Measurements from ENCODE around the gene TGFBR2.

The TGFBR2 gene

DNA sequence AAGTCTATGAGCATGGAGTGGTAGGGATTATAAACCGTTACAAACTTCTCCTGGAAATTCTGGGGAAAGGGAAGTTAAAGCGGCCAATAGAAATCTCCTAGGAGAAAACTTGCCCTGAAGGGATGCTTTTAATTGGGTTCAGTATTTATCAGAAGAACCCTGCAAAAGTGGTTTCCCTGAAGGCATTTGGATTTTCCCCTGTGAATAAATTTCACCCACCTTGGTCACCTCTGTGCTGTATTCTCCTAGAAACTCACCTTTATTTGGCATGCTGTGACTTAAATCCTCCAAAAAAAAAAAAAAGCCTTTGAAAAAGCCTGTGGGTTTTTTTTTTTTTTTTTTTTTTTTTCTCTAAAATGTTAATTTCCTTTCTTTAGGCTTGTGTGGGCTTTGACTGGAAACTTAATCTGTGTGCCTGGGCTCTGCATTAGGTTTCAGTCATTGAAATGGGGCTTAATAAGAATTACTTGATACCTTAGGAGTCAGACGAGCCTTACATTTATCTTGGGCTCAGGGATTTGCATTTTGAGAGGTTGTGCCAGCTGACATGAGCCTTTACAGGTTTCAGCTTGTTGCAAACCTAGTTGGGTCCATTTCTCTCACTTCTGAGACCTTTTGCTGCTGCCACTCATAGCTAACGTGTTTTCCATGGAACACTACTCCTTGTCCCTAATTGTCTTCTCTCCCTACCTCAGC lies 22.0 kb downstream of the TGFBR2 start:
- TF ChIP-seq, protein P1, sequence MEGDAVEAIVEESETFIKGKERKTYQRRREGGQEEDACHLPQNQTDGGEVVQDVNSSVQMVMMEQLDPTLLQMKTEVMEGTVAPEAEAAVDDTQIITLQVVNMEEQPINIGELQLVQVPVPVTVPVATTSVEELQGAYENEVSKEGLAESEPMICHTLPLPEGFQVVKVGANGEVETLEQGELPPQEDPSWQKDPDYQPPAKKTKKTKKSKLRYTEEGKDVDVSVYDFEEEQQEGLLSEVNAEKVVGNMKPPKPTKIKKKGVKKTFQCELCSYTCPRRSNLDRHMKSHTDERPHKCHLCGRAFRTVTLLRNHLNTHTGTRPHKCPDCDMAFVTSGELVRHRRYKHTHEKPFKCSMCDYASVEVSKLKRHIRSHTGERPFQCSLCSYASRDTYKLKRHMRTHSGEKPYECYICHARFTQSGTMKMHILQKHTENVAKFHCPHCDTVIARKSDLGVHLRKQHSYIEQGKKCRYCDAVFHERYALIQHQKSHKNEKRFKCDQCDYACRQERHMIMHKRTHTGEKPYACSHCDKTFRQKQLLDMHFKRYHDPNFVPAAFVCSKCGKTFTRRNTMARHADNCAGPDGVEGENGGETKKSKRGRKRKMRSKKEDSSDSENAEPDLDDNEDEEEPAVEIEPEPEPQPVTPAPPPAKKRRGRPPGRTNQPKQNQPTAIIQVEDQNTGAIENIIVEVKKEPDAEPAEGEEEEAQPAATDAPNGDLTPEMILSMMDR (IDR thresholded peaks at IDR 0.05; ENCODE audit: low read depth, low read length, missing control alignments): no peak
- H3K4me3 ChIP-seq (replicated peaks; ENCODE audit: low read depth, low read length): no peak overlapping the region
- no peak for DNase-seq (ENCODE audit: extremely low read depth, low read depth)

DNA sequence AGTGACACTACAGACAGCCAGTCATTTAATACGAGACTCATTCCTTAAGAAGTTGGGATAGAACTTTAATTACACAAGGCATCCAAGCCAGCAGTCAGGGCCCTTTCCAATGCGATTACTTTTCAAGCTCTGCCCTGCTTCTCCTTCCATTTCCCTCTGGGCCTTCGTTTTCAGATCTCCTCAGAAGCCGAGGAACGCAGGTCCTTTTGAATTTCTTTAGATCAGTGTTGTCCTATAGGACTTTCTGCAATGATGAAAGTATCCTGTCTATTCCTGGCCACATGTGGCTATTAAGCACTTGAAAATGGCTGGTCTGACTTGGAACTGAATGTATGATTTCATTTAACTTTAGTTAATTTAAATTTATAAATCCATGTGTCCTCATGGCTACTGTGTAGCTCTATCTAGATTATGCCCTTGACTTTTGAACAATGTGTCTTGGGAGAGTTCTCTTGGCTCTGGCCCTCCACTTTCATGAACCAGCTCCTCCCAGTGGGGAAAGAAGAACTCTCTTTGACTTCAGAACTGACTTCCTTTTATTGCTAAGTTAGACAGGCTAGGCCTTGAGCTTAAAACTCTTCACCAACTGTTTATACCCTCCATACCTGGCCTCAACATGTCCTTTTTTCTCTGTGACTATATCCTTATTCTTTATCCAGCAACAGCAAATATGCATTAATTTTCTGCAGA lies 22.6 kb downstream of the TGFBR2 start:
- no peak overlapping the region for H3K4me3 ChIP-seq (replicated peaks; ENCODE audit: low read depth, low read length)
- DNase-seq (ENCODE audit: extremely low read depth, low read depth): no peak
- TF ChIP-seq, protein P1 (IDR thresholded peaks at IDR 0.05; ENCODE audit: low read depth, low read length, missing control alignments): peak; percentile 11

DNA sequence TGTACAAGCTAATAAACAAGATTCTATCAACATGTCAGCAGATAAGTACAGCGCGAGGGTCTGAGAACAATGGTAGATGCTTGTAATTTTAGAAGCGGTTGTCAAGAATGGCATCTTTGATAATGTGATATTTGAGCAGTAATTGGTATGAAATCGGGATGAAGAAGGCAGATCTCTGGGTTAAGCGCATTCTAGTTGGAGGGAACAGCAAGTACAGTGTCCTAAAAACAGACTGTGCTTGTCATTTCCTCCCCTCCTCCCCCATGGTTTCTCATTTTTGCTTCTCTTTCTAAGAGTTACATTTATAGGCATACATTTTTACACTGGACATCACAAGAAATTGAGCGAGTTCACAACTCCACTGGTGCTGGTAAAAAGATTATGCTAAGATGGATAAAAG lies 23.3 kb downstream of the TGFBR2 start:
- DNase-seq (ENCODE audit: extremely low read depth, low read depth): no peak
- H3K4me3 ChIP-seq (replicated peaks; ENCODE audit: low read depth, low read length): no peak overlapping the region
- TF ChIP-seq, protein P1 (IDR thresholded peaks at IDR 0.05; ENCODE audit: low read depth, low read length, missing control alignments): no peak

DNA sequence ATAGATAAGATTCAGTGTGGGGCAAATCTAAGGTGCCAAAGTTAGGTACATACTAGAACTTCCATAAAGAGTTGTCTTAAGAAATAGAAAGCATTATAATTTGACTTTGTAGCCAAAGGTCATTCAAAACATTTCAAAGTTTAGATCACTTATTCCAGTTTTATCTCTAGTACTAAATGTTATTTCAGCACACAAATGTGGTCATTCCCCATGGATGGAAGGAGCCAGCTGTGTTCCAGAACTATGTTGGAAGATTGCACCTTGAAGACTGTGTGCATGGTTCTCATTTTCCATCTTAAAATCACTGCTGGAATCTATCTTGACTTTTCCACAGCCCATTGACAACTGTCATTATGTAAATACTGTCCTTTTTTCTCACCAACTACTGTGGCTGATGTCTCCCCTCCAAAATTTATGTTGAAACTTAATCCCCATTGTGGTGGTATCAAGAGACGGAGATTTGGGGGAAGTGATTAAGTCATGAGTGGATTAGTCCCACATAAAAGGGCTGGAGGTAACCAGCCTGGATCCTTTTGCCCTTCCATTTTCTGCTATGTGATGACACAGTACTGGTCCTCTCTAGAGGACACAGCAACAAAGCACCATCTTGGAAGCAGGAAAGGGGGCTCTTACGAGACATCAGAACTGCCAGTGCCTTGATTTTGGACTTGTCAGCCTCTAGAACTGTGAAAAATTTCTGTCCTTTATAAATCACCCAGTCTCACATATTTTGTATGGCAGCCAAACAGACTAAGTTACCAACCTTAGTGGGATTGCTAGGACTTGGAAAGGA lies 24.0 kb downstream of the TGFBR2 start:
- TF ChIP-seq, protein P1 (IDR thresholded peaks at IDR 0.05; ENCODE audit: low read depth, low read length, missing control alignments): no peak
- no peak overlapping the region for H3K4me3 ChIP-seq (replicated peaks; ENCODE audit: low read depth, low read length)

DNA sequence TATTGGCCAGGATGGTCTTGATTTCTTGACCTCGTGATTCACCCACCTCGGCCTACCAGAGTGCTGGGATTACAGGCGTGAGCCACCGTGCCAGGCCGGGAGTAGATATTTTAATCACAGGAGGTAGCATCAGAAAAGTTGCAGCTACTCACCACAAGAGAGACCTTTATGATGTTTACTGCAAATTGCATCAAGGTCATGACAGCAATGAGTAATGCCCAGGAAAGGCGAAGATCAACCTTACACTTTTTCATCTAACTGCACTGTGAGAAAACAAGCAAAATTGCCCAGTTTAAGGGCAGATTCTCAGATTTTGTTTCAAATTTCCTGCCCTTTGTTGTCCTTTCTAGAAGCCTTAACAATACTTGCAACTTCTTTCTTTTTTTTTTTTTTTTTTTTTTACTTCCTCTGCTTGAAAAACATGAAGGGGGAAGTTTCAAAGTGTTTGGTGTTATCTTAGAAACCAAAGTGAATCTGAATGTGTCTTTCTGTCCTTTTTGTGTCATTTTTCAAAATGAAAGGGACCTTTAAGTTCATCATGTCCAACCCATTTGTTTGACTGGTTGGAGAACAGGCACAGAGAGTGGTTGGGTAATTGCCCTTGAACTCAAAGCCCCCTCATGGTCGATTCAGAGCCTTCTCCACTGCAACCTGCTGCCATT lies 25.0 kb downstream of the TGFBR2 start:
- TF ChIP-seq, protein P1 (IDR thresholded peaks at IDR 0.05; ENCODE audit: low read depth, low read length, missing control alignments): no peak
- no peak overlapping the region for H3K4me3 ChIP-seq (replicated peaks; ENCODE audit: low read depth, low read length)
- DNase-seq (ENCODE audit: extremely low read depth, low read depth): no peak

More for the DNA sequence above, 24.0 kb downstream of the TGFBR2 start:
- DNase-seq (ENCODE audit: extremely low read depth, low read depth): no peak

DNA sequence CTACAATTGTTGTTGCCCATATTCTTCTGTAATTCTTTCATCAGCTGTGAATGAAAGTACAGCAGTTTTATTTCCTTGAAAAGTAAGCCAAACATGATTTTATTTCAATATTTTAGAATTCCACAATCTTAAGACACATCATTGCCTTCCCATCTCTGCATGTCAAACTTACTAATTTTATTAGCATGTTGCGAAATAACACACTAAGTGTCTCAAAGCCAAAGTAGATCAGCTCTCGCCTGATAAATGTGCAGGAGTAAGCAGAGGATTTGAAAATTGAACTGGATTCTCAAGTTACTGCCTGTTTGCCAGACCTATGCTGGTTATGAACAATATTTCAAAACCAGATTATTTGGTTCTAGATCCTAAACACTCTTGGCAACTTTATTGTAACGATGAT lies 25.7 kb downstream of the TGFBR2 start:
- DNase-seq (ENCODE audit: extremely low read depth, low read depth): no peak
- TF ChIP-seq, protein P1 (IDR thresholded peaks at IDR 0.05; ENCODE audit: low read depth, low read length, missing control alignments): no peak
- no peak overlapping the region for H3K4me3 ChIP-seq (replicated peaks; ENCODE audit: low read depth, low read length)
